ENCODE measurements around the gene GSPT1.

GRCh38 chr16:11877374-11877773, 38.4 kb downstream of the GSPT1 start:
- TF ChIP-seq, protein P1, sequence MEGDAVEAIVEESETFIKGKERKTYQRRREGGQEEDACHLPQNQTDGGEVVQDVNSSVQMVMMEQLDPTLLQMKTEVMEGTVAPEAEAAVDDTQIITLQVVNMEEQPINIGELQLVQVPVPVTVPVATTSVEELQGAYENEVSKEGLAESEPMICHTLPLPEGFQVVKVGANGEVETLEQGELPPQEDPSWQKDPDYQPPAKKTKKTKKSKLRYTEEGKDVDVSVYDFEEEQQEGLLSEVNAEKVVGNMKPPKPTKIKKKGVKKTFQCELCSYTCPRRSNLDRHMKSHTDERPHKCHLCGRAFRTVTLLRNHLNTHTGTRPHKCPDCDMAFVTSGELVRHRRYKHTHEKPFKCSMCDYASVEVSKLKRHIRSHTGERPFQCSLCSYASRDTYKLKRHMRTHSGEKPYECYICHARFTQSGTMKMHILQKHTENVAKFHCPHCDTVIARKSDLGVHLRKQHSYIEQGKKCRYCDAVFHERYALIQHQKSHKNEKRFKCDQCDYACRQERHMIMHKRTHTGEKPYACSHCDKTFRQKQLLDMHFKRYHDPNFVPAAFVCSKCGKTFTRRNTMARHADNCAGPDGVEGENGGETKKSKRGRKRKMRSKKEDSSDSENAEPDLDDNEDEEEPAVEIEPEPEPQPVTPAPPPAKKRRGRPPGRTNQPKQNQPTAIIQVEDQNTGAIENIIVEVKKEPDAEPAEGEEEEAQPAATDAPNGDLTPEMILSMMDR (IDR thresholded peaks at IDR 0.05): no peak
- no peak for TF ChIP-seq POLR2A (IDR thresholded peaks at IDR 0.05)
